Astrocyte of the cerebellum (primary cell): ENCODE measurements around the gene PRICKLE3.
A peak's percentile ranks its signal among the peaks of the same experiment; 100 is the strongest.

ENCODE experiments used
- DNase-seq: peaks from one replicate; pipeline ENCODE4 v3.0.0-alpha.2; 2011; ENCODE audit warnings: low read depth
- H3K4me3 ChIP-seq: 2 replicates; pipeline ENCODE4 v1.5.1; 2011; ENCODE audit warnings: mild to moderate bottlenecking, low read depth, low read length, moderate library complexity
- in situ Hi-C: cut with HindIII; loops from 2 replicates; pipeline ENCODE4 v1.10.0; 2017; ENCODE audit warnings: low sequenced_read_pairs
- TF ChIP-seq, protein P1 (sequence below): IDR thresholded peaks from 2 replicates; pipeline ENCODE4 v1.5.1; 2012; ENCODE audit warnings: low read length, low read depth, moderate library complexity, mild to moderate bottlenecking; ENCODE audit errors: missing control alignments

PRICKLE3 gene

DNA sequence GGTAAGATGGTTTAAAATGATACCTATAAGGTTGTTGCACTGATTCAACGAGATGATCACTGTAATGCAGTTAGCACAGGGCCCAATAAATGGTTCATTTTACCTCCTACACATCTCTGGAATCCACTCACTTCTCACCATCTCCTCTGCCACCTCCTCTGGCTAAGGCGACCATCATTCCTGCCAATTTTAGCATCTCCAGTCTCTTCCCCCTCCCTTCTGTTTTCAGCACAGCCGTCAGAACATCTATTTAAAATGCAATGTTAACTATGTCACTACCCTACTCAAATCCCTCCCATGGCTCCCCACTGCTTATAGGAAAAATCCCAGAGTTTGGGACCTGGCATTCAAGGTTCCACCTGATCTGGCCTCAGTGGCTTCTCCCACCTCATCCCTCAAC lies 17.4 kb upstream of the PRICKLE3 start:
- in situ Hi-C loops = no loop called here
- TF ChIP-seq, protein P1, sequence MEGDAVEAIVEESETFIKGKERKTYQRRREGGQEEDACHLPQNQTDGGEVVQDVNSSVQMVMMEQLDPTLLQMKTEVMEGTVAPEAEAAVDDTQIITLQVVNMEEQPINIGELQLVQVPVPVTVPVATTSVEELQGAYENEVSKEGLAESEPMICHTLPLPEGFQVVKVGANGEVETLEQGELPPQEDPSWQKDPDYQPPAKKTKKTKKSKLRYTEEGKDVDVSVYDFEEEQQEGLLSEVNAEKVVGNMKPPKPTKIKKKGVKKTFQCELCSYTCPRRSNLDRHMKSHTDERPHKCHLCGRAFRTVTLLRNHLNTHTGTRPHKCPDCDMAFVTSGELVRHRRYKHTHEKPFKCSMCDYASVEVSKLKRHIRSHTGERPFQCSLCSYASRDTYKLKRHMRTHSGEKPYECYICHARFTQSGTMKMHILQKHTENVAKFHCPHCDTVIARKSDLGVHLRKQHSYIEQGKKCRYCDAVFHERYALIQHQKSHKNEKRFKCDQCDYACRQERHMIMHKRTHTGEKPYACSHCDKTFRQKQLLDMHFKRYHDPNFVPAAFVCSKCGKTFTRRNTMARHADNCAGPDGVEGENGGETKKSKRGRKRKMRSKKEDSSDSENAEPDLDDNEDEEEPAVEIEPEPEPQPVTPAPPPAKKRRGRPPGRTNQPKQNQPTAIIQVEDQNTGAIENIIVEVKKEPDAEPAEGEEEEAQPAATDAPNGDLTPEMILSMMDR = no peak
- no peak for DNase-seq
- H3K4me3 ChIP-seq = no peak overlapping the region

DNA sequence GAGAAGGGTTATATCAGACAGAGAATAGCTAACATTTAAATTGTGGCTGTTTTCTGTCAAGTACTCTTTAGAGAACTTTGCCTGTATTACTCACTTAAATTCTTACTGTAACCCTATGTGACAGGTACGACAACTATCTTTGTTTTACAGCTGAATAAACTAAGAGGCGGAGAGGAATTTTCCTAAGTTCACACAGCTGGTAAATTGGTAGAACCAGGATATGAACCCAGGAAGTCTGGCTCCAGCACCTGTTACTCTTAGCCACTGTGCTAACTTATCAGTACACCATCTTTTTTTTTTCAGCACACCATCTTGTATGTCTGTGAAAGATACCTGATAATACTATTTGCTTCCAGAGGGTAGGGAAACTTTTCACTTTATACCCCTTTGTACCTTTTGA lies 15.8 kb upstream of the PRICKLE3 start:
- DNase-seq = no peak
- TF ChIP-seq, protein P1 = no peak
- H3K4me3 ChIP-seq = no peak overlapping the region
- in situ Hi-C loops = no loop called here

DNA sequence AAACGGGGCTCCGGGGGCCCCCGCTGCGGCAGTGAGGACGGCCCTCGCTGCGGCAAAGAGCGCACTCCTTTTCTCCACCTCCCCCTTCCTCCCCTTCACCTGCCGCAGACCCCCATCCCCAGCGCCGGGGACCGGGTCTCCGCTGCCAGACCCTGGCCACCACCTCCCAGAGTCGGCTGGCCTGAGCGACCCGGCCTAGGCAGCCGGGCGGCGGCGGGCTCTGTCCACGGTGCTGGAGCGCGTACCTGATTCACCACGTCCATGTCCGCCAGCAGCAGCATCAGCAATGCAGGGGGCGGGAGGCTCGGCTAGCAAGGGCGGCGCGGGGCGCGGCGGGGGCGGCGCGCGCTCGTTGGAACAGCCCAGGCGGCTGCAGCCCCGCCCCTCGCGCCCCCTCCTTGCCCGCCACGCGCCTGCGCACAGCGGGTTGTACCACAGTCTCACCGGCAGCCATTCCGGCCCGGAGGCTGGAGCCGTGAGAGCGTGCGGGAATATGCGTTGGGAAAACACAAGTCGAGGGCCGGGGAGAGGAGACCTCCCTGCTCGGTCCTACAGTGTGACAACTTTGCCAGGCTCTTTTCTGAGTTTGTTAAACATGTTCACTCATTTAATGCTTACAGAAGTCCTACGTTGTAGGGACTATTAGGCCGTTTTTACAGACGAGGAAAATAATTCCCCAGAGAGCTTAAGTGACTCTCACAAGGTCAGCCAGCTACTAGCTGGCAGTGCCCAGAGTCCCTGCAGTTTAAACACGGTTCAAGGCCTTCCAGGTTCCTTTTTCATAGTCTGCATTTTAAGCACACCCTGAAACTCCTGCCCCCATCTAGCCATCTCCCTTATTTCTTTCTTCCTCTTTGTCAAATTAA lies 14.0 kb upstream of the PRICKLE3 start, which contains the start of gene SYP:
Gene SYP, minus strand, starts transcription at position 288 of the 866 bp plus-strand sequence. Its CDS starts 7 bp downstream, at position 281.
- DNase-seq = peak; percentile 43
- H3K4me3 ChIP-seq = peak within 1 kb of the TSS; percentile 18
- in situ Hi-C loops = no loop called here
- TF ChIP-seq, protein P1 = no peak

DNA sequence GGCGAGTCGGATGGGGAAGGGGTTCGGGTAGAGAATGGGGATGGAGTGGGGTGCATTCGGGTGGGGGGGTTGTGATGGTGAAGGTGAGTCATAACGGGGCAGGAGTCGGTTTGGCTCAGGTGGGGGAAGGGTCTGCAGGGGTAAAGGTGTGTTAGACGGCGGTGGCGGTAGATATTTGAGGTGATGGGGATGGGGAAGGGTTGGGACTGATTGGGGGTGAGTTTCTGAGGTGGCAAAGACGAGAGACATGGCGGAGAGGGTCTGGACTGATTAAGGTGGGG lies 13.1 kb upstream of the PRICKLE3 start:
- in situ Hi-C loops = no loop called here
- TF ChIP-seq, protein P1 = no peak
- H3K4me3 ChIP-seq = no peak overlapping the region

DNA sequence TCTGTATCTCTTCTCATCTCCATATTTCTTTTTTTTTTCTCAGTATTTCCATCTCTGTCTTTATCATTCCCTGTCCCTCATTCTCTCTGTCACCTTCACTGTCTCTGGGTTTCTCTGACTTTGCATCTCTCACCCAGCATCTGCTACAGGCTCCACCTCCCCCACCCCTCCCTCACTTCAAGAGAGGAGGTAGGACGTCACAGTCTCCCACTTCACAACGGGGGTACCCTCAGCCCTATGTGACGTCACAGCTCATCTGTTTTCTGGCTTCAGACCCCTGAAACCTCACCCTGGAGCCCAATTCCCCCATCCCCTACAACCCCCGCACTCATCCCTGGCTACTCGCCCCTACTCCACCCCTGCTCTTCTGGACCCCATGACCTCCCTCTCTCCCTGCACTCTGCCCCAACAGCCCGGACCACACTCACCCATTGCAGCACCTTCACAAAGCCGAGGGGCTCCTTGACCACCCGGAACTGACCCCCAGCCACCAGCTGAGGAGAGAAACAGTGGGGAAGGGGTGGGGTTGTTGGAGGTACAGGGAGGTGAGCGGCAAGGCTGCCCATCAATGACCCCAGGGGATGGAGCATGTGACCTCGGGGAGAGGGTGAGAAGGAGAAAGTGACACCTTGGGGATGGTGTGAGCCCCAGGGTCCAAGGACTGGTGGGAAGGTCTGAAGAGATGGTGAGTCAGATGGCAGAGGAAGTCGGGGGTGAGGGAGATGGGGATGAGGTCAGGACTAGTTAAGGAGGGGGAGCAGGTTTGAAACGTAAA lies 12.6 kb upstream of the PRICKLE3 start:
- H3K4me3 ChIP-seq = no peak overlapping the region
- TF ChIP-seq, protein P1 = no peak
- in situ Hi-C loops = no loop called here
- no peak for DNase-seq

More for the DNA sequence above, 13.1 kb upstream of the PRICKLE3 start:
- no peak for DNase-seq

DNA sequence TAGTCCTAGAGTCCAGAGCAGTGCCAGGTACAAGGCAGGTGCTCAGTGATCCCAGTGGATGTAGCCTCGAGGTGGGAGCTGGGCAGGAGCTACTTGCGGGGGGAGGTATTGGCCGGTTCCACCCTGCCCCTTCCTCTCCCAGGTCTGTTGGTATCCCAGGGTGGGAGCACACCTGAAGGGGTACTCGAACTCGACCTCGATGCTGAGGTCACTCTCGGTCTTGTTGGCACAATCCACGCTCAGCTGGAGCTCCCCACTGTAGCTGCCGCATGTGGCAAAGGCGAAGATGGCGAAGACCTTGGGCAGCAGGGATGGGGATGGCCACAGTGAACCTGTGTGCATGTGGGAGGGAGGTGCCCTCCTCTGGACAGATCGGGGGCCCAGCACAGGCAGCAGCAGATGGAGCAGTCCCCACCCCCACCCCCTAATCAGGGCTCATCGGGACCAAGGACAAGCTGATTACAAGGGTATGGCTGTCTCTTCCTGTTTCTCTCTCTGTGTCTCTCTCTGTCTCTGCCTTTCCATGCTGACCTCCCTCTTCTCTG lies 11.4 kb upstream of the PRICKLE3 start:
- in situ Hi-C loops = no loop called here
- no peak overlapping the region for H3K4me3 ChIP-seq
- no peak for DNase-seq
- TF ChIP-seq, protein P1 = no peak
